HG02610 (cell line): Measurements from ENCODE around the gene SNX3.

Source experiments
- ATAC-seq: cut with Tn5 transposase; IDR thresholded peaks from one replicate; pipeline ENCODE4 v1.9.1; 2021; ENCODE audit warnings: mild to moderate bottlenecking, moderate library complexity; ENCODE audit not compliant: unreplicated experiment

SNX3 gene

DNA sequence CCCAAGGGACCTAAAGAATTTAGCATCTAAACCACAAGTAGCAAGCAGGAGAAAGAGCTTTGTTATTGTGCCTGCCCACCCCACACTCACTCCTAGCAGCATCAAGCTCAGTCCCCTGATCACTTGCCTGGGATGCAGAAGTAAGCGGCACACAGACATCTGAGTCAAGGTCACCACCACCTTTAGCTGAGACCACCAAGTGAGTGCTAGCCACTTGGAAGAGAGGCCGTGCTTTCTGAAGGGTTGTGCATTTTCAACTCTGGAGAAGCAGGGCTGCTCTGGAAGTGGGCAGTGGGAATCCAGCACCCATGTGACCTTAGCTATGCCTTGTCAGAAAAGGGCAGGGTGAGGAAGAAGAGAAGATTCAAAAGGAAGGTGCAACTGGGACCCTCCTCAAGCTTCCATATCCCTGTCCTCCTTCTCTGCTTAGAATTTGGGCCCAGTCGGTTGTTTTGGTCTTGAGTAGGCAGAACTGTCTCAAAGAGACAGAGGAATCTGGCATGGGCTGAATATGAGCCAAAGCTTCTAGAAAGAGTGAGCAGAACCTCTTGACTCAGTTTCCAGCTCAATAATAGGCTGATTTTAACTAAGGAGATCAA is 88.8 kb downstream of the SNX3 start:
- ATAC-seq, result no peak

DNA sequence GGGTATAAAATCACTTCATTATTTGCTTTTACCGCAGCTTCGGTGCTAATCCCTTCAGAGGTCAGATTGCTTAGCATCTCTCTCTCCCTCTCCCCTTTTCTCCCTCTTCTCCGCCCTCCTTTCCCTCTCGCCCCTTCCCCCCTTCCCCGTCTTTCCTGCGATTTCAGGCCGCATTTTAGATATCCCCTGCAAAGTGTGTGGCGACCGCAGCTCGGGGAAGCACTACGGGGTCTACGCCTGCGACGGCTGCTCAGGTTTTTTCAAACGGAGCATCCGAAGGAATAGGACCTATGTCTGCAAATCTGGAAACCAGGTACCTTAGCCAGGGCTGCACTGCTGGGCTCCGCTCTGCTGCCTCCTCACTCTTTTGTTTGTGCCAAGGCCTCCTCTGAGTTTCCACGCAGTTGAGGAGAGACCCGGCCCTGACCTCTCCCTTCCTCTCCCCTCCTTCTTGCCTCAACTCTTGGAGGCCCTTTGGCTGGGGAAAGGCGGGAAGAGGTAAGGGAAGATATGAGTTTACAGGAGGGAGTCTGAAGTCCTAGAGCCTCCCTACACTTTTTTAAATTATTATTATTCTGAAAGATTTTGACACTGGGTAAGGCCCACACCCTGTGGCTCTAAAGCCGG is 89.4 kb downstream of the SNX3 start:
- no peak for ATAC-seq

DNA sequence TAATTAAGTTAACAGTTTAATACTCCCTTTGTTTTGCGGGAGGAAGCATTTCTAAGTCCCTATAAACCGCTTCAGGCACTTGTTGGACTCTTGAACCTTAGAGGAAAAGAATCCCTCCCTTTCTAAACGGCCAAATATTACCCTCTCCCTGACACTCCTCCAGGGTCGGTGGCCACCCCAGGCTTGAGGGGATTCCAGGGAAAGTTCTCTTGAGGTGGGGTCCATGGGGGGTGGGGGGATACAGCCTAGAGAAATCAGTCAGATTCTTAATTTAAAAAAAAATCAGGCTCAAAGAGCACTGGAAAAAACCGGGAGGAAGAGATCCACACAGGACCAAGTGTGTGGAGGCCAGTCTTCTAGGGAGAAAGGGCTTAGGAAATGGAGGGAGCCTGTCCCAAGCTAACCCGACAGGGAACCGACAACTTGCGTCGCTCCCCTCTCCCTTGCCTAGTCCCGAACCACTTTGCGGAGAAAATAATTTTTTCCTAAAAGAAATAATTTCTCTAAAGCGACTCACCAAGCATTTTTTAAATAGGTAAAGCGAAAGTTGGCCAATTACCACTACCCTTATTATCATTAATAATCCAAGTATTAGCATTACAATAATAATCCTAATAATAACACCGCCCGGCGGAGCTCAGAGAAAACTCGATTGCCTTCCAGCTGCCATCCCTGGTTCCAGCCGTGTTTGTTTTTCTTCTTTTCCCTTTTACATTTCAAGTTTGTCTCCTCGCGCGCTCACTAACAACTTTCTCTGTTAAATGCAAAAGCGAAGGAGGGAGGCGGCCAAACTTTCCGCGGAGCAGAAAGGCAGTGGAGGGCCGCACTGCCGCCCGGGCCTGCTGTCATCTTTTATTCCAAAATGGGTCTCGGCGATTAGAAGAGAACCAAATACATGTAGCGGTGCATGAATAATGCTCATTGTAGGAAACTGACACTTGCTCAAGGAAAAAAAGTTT is 90.2 kb downstream of the SNX3 start:
- ATAC-seq, result no peak

DNA sequence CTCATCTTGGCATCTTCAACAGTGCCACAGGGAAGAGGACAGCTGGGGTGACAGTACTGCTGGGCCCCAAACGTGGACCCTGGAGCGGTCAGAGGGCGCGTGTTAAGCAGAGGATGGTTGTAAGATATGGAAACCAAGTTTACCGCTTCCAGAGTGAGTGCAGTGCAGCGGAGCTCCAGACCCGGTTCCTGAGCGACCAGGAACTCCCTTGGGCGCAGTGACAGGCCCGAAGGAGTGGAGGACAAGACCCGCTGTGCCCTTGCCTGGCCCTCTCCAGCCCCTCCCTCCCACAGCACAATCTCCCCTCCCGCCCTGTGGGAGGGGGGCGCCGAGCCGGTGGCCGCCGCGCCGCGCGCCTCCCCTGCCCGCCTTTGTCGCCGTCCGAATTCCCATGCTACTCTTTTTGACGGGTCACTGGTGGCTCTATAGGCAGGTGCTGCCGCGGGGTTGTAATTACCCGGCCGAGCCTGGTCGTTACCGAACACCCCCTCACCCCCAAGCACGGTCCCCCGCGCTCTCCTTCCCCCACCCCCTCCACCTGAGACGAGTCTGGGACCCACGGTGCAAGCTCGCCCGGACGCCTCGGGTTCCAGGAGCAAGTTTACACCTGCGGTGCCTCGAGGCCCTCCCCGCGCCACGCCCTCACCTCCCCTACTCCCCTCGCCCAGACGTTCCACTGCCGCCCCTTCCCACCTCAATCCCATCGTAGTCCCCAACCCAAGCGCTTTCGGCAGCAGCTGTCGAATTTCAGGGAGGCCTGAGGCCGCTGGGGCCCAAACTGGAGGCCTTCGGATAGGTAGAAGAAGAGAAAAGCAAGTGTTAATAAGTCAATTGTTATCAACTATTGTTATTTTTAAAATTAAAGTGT is 91.1 kb downstream of the SNX3 start:
- no peak for ATAC-seq

DNA sequence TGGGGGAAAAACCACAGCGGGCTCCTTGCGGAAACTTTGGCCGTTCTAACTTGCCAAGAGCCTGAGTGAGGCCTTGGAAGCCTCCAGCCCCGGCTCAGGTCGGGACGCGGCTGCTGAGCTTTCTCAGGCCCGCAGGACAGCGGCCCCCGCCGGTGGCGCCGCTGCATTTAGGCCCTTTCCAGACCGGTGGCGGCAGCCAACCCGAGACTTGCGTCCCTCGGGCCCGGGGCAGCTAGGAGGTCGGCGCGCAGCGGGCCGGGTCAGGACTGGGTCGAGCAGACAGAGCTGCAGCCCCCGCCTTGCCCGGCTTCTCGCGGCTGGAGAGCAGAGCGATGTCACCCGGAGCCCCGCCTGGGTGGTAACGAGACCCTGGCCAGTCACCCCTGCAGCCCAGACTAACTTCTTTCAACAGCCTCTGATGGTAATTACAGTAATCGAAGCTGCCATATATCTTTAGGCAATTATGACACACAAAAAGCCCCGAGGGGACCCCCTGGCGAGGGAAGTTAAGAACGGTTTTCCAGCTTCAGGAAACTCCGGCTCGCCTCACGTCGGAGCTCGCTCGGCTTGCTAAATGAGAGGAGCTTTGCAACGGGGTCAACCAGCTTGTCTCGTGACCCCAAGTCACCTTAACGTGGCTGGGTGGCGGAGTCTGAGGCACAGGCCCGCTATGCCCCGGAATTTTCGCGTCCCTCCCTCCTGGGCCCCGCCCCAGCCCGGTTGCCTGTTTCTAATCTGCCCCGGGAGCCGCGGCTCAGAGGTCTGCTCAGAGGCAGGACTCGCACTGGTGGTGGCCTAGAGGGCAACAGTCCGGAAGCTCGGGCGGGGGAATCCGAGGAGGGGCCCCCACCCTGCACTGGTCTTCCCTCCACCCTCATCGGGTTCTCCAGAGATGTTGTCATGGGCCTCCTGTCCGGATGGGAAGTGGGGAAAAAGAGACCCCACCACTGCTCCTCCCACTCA is 92.1 kb downstream of the SNX3 start:
- no peak for ATAC-seq

DNA sequence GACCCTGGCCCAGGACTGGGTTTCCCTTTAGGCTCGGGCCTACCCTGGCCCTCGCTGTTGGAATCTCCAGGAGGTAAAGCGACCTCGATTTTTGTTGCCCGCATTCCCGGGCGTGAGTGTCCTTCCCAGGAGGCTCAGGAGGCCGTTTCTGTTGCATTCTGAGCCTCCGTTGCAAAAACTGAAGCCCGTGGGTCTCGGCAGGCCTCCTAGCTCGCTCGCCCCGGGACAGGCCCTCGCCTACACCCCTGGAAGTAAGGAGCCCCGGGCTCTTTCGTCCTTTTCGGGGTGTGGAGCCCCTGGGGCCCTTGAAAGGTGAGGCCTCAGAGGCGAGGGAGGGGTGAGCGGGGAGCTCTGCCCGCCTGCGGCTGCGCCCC is 92.8 kb downstream of the SNX3 start:
- no peak for ATAC-seq

DNA sequence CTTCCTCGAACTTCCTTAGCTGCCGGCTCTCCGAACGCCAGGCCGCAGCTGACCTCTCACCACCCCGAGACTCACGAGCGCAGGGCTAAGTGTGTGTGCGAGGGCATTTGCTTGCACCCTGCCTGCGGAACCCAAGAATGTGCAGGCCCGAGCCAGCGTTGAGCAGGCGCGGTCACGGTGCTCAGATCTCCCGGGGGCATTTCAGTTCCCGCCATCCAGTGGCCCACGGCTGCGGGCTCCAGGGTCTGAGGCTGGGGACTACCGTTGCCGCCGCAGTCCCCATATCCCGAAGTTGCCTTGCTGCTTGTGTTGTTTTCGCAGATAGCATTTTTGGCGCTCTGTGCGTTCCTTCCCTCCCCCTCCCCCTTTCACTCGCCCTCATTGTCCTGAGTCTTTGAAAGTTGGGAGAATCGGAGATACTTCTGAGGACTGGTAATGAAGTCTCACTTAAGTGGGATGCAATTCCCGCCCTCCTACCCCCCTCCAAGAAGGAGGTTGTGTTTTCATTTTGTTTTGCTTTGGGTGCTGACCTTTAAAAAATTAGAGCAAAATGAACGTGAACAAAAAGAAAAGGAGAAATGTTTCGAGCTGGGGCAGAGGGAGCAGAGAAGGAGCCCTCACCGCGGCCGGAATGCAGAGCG is 93.3 kb downstream of the SNX3 start:
- no peak for ATAC-seq

DNA sequence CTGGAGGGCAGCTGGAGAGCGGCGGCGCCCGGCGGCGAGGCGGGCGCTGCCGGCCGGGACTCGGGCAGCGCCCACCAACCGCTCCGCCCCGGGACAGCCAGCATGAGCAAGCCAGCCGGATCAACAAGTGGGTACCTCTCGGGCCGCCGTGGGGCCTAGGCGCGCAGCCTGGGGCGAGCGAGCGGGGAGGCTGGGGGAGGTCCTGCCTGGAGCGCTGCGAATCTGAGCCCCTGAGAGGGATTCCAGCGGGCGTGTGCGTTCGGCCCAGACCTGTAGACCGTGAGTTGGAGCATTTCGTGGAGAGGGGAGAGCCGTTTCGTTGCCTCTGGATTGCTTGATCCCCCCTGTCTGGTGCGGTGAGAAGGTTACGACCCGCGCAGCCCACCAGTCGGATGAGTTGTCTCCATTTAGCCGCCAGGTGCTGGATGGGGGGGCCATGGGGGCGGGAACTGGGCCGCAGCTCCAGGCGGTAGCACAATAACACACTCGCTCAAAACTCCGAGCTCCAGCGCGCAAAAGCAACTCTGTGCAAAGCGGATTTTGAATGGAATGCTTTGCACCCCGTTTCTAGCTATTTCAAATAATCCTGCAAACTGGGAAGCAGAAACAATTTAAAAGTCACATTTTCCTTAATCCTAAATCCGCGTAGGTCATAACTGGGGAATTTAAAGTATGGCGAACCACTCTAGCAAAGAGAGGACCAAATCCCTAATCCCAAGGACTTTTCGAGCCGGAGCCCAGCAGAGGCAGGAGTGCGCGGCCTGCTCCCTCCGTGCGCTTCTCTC is 94.0 kb downstream of the SNX3 start:
- ATAC-seq, result no peak

DNA sequence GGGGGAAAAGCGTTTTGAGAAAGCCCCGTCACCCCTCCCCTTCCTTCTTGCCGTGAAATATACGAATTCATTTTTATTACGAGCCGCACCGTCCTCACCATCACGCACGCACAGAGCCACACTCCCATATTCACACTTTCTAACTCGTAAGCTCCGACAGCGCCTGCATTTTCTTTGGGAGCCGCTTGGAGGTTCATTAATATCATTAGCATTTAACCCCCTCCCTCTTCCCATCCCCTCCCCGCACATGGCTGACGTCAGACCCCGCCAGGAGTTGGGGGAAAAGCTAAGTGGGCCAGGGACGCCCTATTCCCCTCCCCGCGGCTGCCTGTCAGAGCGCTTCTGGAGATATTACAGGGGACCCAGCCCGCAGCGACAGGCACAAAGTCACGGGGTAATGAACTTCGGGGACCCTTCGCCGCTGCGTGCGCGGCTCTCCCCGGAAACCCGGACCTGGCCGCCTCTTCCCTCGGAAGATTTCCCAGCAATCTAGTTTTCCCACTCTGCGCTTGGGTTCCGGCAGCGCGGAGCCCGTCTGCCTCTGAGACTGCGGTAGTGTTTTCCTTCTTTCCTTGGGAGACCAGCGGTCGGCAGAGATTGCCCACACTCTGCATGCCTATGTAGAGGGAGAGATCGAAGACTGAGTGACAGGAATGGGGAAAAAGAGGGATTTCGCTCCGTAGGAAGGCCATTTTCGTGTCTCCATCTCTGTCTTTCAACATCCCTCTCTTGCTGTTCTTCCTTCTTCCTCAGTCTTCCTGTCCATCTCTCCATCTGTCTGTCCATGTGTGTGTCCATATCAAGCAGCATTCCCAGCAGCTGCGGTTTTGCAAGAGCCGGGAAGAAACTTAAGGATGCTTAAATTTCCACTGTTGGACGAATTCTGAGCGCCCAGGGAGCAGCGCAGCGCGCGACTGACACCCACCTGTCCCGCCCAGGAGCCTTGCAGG is 94.9 kb downstream of the SNX3 start, which contains the start of gene NR2E1:
Gene NR2E1 (plus strand): TSS at position 309 of the 950 bp plus-strand sequence. CDS start 744 bp downstream, outside the sequence.
- ATAC-seq, result no peak

DNA sequence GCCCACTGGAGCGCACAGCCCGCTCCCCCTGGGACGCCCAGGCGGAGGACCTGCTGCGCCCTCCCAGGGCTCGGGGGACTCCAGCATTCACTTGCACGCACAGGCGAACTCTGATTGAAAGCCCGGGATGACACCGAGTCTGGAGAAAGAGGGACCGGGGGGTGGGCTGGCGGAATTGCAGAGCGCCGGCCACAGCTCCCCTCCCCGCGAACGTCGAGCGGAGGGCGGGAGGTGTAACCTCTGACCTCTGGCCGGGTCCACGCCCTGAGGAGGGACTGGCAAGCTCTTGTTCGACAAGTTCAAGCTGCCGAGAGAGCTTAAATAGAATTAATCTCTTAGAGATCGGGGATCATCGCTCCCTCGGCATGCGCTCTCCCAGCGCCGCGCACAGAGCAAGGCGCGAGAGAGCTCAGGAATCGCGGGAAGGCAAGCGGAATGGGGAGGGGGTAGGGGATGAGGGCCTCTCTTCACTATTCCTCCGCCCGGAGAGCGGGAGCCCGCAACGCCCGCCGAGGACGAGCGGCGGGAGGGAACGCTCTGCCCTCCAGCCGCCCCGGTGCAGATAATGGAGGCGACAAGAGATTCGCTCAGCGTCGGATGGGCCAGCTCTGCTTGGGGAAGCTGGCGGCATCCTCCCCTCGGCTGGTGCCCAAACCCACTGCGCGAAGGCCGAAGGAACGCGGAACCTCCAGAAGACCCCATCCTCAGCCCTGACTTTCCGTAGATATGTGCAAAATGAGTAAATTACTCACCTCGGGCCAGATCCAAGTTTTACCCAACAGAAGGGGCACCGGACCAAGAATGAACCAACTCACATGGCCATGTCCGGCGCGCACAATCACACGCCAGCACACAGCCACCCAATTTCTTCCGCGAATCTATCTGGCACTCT is 95.8 kb downstream of the SNX3 start:
- ATAC-seq, result no peak

DNA sequence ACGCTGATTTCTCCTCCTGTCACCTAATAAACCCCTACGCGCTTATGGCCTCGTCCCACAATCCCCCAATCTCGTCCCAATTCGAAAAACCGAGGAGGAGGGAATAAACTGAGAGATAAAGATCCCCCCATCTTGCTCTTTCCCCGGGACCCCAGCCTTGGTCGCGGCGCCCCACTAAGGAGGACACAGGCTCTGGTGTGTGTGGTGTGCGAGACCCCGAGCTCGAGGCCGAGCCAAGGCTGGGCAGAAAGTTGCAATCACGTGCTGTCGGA is 96.4 kb downstream of the SNX3 start:
- no peak for ATAC-seq

DNA sequence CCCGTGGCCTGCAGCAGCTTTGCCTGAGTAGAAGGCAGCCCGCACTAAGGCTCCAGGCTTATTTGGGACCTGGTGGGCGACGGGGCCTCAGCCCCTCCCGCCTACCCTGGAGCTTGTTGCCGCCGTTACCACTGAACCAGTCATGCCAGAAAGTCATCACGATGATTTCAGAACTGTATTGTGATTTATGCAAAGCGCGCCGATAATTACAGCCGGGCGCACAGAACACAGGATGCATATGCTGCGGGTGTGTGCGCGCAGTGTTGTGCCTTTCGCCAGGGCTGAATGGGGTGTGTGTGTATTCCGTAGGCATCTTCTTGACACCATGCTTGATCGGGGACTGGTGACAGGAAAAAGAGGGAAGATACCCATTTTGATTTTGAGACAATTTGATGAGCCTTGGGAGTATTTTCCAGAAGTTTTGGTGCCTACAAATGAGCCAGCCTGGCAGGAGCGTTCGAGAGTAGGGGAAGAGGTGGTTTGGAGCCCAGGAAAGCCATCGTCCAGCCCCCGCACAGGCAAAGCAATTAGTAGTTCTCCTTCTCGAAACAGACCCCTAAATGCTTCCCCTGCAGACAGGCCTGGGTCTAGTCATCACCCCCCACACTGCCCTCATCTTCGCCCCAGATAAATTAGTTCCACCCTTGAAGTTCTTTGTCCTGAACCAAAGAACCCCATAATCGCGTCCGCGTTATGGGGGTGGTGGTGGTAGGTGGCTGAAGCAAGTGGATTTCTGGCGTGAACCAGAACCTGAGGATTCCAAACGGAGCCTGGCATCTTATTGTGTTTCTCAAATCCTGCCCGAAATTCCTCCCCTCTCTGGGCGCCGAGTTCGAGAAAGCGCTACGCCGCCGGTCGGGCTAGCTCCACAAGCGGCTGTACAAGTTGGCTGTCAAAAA is 96.9 kb downstream of the SNX3 start:
- no peak for ATAC-seq

DNA sequence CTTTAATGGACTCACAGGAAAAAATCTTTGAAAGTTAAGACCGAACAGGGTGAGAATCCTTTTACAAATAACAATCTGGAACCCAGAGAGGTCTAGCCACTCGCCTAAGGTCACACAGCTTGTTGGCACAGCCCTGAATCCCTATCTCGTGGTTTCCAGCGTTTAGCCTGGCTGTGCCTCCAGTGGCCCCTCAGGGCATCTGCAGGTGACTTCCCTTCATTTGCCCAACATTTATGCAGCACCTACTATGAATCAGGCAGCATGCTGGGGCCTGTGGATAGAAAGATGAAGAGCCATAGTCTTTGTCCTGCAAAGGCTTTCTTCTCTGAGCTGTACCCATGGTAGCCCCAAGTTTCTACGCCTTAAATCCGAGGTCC is 97.6 kb downstream of the SNX3 start:
- ATAC-seq, result no peak

DNA sequence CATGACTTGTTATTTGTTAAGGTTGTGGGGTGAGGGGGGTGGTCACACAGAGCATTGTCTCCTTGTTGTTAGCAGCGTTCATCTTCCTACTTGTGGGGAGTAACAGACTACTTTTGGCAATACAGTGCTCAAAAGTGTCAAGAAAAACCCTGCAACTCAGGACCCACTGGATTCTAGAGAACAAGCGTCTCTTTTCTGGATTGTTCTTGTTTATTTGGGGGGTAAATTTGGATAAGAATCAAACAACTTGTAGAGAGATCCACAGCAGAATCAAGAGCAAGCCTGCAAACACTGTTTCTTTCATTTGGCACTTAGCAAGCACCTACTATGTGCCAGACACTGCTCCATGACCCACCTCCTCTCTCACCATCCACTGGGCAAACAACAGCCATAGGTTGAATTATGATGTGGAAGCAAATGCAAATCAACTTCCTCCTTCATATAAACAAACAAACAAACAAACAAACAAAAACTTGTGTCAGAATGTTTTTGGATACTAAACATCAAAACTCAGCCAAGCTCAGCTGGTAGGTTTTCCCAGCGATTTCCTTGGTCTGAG is 99.0 kb downstream of the SNX3 start:
- no peak for ATAC-seq
